Lower leg skin (tissue), 4 donors: ENCODE results near the gene MRPL32. TPM values are rescaled to one million over a fixed set of nuclear protein-coding genes. Genes with fewer than 3 reads are reported as not detected.

Experiments
- DNase-seq, 2 donors: peaks; one replicate each; pipeline ENCODE4 v3.0.0-alpha.2; 2019; ENCODE audit warnings: low spot score in 2 of 2
- H3K4me3 ChIP-seq: fragments of 200-600 bp; sonication (generic); 2 replicates; pipeline ENCODE4 v1.5.1; 2017; ENCODE audit warnings: mild to moderate bottlenecking, low read depth; ENCODE audit not compliant: poor library complexity, severe bottlenecking
- CTCF ChIP-seq, 3 donors: fragments of 450-650 bp; IDR thresholded peaks; one replicate each; pipeline ENCODE4 v1.5.1; 2016; ENCODE audit warnings: antibody characterized with exemption in 3 of 3, mild to moderate bottlenecking in 3 of 3, moderate library complexity in 2 of 3
- POLR2A ChIP-seq, 2 donors: fragments of 450-650 bp; IDR thresholded peaks; one replicate each; pipeline ENCODE4 v1.6.1; 2016 to 2017; ENCODE audit warnings: antibody characterized with exemption in 2 of 2, mild to moderate bottlenecking in 1 of 2, moderate library complexity in 1 of 2
- WGBS, 2 donors: methylation state at CpG; one replicate each; pipeline ENCODE4 v1.1.5; 2018; 5-methylcytosine and 5-hydroxymethylcytosine counted together
- intact Hi-C: fragments of 100-400 bp; cut with DNase I; formaldehyde crosslinking; loops from one replicate; pipeline ENCODE4 v1.15.0; 2023; ENCODE audit warnings: low total_unique reads
- total RNA-seq, 4 donors: library from RNA; depleted of rRNA; stranded (reverse); fragments of >200 nt; gene quantifications; one replicate each; pipeline ENCODE4 v1.1.0, GENCODE V29; 2016

Gene MRPL32
- total RNA-seq, 4 donors from 2014 or later = 19.1 to 31.7 (median 25.7) TPM

DNA sequence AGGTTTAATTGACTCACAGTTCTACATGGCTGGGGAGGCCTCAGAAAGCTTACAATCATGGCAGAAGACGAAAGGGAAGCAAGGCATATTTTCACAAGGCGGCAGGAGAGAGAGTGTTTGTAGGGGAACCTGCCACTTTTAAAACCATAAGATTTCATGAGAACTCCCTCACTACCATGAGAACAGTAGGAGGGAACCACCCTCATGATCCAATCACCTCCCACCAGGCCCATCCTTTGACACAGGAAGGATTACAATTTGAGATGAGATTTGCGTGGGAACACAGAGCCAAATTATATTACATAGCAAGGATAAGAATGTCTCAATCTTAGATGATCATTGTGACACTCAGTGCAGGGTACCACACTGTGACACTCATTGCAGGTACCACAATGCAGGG lies 44.2 kb downstream of the MRPL32 start:
- WGBS, 2 donors = 95% methylated on average over 3 of the region's 3 CpGs
- no peak for TF ChIP-seq CTCF (IDR thresholded peaks at IDR 0.05)
- TF ChIP-seq POLR2A (IDR thresholded peaks at IDR 0.05) = no peak
- H3K4me3 ChIP-seq = no peak overlapping the region
- intact Hi-C loops = no loop called here
- DNase-seq = no peak

- DNase-seq = no peak
- intact Hi-C loops = no loop called here
- H3K4me3 ChIP-seq = no peak overlapping the region
- TF ChIP-seq POLR2A (IDR thresholded peaks at IDR 0.05) (no peak), CTCF (IDR thresholded peaks at IDR 0.05) (no peak)
These were observed 46.3 kb downstream of the MRPL32 start for GRCh38 chr7:42978496-42978895.

GRCh38 chr7:42980084-42980483 lies 47.9 kb downstream of the MRPL32 start:
- no peak overlapping the region for H3K4me3 ChIP-seq
- no peak for TF ChIP-seq POLR2A (IDR thresholded peaks at IDR 0.05)
- no peak for TF ChIP-seq CTCF (IDR thresholded peaks at IDR 0.05)
- 72 to 93% methylated on average over 2 of the region's 2 CpGs for WGBS, 2 donors
- no peak for DNase-seq
- intact Hi-C loops = no loop called here

DNA sequence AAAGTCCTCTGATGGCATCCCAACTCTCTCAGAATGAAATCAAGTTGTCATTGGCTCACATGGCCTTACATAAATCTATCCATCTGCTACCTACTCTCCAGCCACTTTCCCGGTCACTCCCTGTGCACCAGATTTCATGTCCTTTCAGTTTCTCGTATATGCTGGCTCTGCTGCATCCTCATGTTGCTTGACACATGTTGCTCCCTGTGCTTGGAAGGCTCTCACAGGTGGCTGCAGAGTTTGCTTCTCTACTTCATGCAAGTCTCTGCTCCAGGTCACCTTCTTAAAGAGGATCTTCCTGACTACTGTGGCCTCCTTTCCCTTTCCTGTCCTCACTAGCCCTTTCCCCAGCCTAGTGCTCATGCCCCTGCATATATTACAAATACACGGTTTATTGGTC lies 48.3 kb downstream of the MRPL32 start:
- no peak for TF ChIP-seq CTCF (IDR thresholded peaks at IDR 0.05)
- TF ChIP-seq POLR2A (IDR thresholded peaks at IDR 0.05) = no peak
- no peak overlapping the region for H3K4me3 ChIP-seq
- DNase-seq = no peak
- intact Hi-C loops = no loop called here
- 76% methylated on average over 3 of the region's 3 CpGs for WGBS, 2 donors

DNA sequence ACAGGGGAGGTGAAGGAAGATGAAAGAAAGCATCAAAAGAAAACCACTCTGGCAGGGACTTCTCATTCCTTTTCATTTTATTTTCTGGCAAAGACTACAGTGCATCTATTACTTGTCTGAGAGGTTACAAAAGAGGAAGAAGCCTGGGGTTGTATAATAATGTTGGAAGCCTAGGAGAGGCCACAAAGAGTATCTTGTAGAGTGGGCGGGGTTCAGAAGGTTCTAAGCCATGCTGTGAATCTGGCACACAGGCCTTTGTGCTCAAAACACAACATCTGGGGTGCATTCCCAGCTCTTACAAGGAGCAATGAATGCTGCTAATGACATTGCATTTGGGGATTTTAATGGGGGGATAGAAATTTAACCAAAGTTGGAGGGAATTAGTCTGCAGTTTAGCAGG lies 49.4 kb downstream of the MRPL32 start:
- WGBS, 2 donors = 55 to 59% methylated on average over 1 of the region's 1 CpG
- no peak overlapping the region for H3K4me3 ChIP-seq

More for the DNA sequence above, 49.4 kb downstream of the MRPL32 start:
- TF ChIP-seq POLR2A (IDR thresholded peaks at IDR 0.05) (no peak), CTCF (IDR thresholded peaks at IDR 0.05) (no peak)
- DNase-seq = no peak
- intact Hi-C loops = no loop called here
